GM21717 (cell line): ENCODE measurements around the gene CCDC77.

Experiments used
- ATAC-seq: cut with Tn5 transposase; IDR thresholded peaks from one replicate; pipeline ENCODE4 v1.9.1; 2021; ENCODE audit warnings: mild to moderate bottlenecking, moderate library complexity; ENCODE audit not compliant: unreplicated experiment

The CCDC77 gene

GRCh38 chr12:452667-453210, 51.3 kb downstream of the CCDC77 start:
- ATAC-seq = no peak

- no peak for ATAC-seq
These were observed 53.4 kb downstream of the CCDC77 start for GRCh38 chr12:454833-455232.

GRCh38 chr12:455821-456220, 54.4 kb downstream of the CCDC77 start:
- ATAC-seq = no peak

DNA sequence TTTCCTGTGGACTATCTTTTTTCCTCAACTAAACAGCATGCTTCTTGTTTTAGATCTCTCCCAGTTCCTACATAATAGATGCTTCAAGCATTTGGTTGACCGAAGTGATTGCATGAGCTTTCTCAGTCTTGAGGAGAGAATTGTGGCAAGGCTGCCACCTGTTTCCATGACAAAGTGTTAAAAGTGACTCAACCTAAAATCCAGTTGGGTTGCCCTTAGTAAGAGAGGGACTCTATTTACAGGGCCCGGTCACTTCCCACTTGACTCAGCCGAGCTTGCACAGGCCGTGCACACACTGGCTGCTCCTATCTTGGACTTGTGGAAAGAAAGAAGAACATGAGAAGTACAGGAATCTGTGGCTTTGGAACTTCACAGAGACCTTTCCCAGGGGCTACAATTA, 56.2 kb downstream of the CCDC77 start:
- no peak for ATAC-seq

DNA sequence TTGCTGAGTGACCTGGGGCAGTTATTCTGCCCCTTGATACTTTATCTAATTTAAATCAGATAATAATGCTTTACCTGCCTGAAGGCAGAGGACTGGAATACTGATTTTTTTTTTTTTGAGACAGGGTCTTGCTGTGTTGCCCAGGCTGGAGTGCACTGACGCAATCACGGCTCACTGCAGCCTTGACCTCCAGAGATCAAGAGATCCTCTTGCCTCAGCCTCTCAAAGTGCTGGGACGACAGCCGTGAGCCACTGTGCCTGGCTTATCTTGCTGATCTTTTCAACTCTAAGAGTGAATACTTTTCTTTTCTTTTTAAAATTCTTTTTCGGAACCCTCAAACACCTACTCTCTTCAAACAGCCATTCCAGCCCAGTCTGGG, 57.6 kb downstream of the CCDC77 start:
- ATAC-seq = no peak

DNA sequence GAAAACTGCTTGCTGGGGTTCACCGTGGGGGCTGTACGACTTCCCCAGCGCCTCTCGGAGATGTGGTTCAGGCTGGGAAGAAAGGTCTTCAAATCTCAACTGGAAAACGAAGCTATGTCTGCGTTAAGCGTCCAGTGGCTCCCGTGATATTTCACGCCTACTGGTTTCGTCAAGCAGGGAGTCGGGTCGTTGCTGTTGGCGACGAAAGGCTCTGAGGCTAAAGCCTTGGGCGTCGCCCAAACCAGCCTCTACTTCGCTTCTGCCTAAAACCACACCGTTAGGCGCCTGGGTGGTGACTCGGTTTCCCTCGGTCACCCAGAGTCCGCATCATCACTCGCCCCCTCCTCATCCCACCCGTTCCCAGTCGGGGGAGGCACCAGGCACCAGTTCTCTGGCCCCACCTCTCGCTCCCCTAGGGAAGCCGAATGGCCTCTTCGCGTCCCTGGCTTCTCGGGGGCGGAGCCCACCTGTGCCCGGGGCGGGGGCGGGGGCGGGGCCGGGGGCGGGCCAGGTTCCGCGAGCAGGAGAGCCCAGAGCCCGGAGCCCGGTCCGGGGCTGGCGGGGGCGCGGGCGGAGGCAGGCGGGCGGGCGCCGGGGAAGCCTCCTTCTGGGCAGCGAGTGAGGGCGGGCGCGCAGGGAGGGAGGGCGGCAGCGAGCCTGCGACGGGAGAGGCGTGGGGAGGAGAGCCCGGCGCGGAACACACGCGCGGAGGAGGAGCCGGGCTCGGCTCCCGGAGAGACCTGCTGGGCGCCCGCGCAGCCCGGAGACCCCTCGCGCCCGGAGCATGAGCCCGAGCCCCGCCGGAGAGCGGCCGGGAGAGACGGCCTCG, 58.2 kb downstream of the CCDC77 start, which contains the start of gene B4GALNT3:
TSS of gene B4GALNT3 (plus strand) at position 510 of the 829 bp plus-strand sequence. CDS start 438 bp downstream, outside the sequence.
- ATAC-seq = no peak

- ATAC-seq = no peak
These were observed 59.1 kb downstream of the CCDC77 start for GRCh38 chr12:460261-461230.

- ATAC-seq = no peak
These were observed 60.0 kb downstream of the CCDC77 start for GRCh38 chr12:461425-461824.

DNA sequence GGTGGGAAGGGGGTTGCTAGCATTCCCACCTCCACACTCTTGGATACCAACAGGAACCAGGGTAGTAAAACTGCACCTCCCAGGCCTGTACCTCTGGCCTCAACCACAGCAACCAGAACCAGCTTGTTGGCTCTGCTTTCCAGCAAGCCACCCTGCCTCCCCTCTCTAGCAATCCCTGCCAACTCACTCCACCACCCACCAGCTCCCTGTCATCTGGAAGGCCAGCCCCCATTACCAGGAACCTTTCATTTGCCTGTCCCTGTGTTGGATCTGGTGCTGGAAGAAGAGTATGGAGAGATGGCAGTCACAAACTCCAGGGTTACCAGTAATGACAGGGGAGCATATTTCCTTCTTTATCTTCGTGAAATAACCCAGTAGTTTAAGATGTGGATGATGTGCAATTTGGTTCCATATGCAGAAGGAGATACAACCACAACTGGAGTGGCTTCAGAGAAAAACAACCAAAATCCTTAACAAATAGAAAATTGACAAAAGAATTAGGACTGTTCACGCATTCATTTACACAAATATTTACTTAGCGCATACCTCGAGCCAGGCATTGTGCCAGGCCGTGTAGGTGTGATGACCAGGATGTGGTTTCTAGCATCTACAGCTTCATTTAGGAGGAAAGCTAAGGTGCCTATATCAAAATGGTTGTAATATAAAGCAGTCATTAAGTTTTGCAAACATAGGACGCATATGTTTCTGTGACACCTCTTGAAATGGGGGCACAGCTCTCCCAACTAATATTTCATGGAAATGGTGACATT, 61.7 kb downstream of the CCDC77 start:
- ATAC-seq = no peak

DNA sequence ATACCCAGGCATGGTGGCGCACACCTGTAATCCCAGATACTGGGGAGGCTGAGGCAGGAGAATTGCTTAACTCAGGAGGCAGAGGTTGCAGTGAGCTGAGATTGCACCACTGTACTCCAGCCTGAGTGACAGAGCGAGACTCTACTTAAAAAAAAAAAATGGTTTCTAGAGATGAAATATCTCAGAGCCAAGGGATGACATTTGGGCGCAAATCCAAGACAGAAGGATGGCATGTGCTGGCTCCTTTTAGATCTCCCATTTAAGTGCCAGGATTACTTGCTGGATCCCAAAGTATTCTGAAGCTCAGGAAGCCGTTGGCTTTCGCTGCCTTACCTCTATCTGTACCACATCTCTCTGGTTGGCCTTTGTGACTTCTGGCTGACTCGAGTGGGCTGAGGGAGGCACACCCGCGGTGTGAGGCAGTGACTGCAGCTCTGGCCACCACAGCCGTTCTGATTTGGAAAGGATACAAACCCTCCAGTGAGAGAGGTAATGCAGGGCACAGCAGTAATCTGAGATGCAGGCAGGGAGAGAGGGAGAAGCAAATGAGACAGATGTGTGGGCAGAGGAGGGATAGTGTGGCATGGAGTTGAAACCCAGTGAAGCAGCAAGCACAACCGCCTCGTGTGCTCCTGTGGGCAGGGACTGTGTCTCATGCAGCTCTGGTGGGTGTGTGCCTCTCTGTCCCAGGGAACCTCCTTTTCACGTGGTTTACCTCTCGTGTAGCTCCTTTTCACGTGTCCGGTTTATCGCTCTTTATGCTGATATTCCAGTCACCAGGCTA, 63.2 kb downstream of the CCDC77 start:
- no peak for ATAC-seq

DNA sequence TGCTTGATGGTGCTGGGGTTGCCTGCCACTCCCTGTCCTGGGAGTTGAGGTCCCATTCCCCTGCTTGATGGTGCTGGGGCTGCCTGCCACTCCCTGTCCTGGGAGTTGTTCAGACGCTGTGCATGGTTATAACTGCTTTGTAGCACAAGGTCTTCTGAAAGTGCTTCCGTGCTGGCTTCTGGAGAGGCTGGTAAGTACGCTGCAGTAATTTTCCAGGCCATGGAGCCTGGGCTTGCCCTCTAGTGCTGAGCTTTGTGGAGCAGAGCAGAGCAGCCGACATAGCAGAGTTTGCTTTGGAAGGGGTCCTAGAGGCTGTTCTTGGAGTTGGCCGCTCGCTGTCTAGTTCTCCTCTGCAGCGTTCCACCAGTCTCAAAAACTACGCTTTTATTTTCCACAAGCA, 64.6 kb downstream of the CCDC77 start:
- no peak for ATAC-seq

DNA sequence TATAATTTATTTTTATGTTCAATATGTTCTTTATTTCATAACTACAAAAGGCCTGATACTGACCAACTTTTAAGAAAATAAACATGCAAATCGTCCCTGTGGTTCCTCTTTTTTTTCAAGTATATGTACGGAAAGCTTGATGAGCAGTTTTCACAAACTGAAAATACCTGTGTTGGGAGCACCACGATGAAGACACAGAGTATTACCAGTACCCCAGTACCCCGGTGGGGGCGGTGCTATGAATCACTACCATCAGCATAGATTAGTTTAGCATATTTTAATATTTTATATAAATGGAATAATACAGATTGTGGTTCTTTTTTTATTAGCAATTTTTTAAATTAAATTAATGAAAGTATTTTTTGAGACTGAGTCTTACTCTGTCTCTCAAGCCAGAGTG, 65.3 kb downstream of the CCDC77 start:
- no peak for ATAC-seq

- no peak for ATAC-seq
These were observed 66.1 kb downstream of the CCDC77 start for GRCh38 chr12:467591-467990.

- ATAC-seq = no peak
These were observed 67.4 kb downstream of the CCDC77 start for GRCh38 chr12:468671-469389.

GRCh38 chr12:470133-470532, 68.7 kb downstream of the CCDC77 start:
- no peak for ATAC-seq

GRCh38 chr12:473198-473597, 71.8 kb downstream of the CCDC77 start:
- no peak for ATAC-seq

DNA sequence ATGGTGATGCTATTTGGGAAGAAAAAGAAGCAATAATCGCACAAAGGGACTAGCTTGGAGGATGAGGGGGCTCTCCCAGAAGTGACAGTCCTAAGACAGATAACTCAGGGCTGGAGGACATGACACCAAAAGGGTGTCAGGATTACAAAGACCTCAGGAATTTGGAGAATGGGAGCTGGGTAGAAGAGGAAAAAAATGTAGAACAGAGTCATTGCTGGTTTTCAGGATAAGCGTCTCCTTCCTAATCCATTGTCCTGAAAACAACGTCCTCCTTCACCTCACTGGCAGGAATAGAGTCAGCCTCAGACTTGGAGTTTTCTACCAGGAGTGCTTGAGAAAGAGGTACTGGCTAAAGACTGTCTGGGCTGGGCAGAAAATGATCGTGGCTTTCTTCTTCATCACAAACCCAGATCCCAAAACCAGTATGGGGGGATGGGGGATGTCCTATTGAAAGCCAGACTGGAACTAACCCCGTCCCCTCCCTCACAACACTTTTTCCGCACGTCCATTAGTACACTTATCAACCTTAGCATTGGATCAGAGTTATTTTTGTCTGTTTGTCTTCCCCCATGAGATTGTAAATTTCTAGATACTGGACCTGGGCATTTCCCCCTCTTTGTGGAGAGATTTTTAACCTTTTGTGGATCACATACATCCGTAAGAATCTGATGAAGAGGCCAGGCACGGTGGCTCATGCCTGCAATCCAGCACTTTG, 72.6 kb downstream of the CCDC77 start:
- no peak for ATAC-seq

- ATAC-seq = no peak
These were observed 73.8 kb downstream of the CCDC77 start for GRCh38 chr12:475286-475685.

DNA sequence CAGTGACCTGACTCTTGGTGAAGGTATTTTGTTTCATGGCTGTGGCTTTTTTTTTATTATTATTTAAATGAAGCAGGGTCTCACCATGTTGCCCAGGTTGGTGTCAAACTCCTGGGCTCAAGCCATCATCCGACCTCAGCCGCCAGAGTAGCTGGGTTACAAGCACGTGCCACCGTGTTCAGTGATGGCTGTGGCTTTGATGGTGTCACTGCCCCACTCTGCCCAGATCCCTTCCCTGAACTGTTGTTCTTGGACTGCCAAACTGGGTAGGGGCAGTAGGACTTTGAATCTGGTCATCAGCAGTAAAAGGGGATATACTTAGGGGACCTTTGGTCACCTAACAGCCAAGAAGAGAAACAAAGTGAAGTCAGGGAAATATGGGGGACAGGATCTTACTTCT, 77.7 kb downstream of the CCDC77 start:
- no peak for ATAC-seq
